CD14-positive monocyte (primary cell): ENCODE measurements around the gene HMGCS2. TPM values are rescaled to one million over a fixed set of nuclear protein-coding genes. Genes with fewer than 3 reads are reported as not detected.

Experiments used
- DNase-seq, 3 donors: peaks; one replicate each; pipeline ENCODE4 v3.0.0-alpha.2; 2011 to 2022
- H2AFZ ChIP-seq: 2 replicates; pipeline ENCODE4 v1.6.0; 2012; ENCODE audit warnings: mild to moderate bottlenecking, low read depth, low read length, inconsistent platforms; ENCODE audit not compliant: insufficient read depth, poor library complexity, severe bottlenecking
- H3K27ac ChIP-seq, 2 donors: 1 replicate in 1 of 2; 2 replicates in 1 of 2; pipeline ENCODE4 v1.5.1; 2012 to 2013; ENCODE audit warnings: low read length in 2 of 2, control low read depth in 1 of 2, inconsistent platforms in 1 of 2, low read depth in 1 of 2, mild to moderate bottlenecking in 1 of 2
- H3K27me3 ChIP-seq, 2 donors: one replicate each; pipeline versions ENCODE4 v1.6.0 to v1.6.1; 2011 to 2013; ENCODE audit warnings: low read length in 2 of 2; ENCODE audit not compliant: control insufficient read depth in 2 of 2, insufficient read depth in 2 of 2
- H3K36me3 ChIP-seq, 2 donors: replicated peaks in 1 of 2; 1 replicate in 1 of 2; 2 replicates in 1 of 2; pipeline versions ENCODE4 v1.5.1 to v1.6.1; 2012 to 2013; ENCODE audit warnings: low read length in 2 of 2, control low read depth in 1 of 2, inconsistent platforms in 1 of 2, mild to moderate bottlenecking in 1 of 2; ENCODE audit not compliant: insufficient read depth in 2 of 2, control insufficient read depth in 1 of 2
- H3K4me1 ChIP-seq, 2 donors: 1 replicate in 1 of 2; 2 replicates in 1 of 2; pipeline versions ENCODE4 v1.5.1 to v1.6.1; 2012 to 2013; ENCODE audit warnings: low read length in 2 of 2, control low read depth in 1 of 2, inconsistent platforms in 1 of 2, mild to moderate bottlenecking in 1 of 2, moderate library complexity in 1 of 2; ENCODE audit not compliant: insufficient read depth in 2 of 2, control insufficient read depth in 1 of 2
- H3K4me2 ChIP-seq: replicated peaks from 2 replicates; pipeline ENCODE3; 2012; ENCODE audit warnings: low read length, moderate library complexity, mild to moderate bottlenecking; ENCODE audit not compliant: poor library complexity, severe bottlenecking; ENCODE audit errors: extremely low read depth
- H3K4me3 ChIP-seq, 3 experiments: fragments of 200-600 bp in 1 of 3; sonication (generic) in 1 of 3; replicated peaks in 1 of 3; 1 replicate in 2 of 3; 2 replicates in 1 of 3; pipeline ENCODE4 v1.5.1; 2011 to 2013; ENCODE audit warnings: low read length in 3 of 3, mild to moderate bottlenecking in 3 of 3, control low read depth in 2 of 3, low read depth in 2 of 3, inconsistent platforms in 1 of 3, moderate library complexity in 1 of 3
- H3K79me2 ChIP-seq: 2 replicates; pipeline ENCODE4 v1.6.0; 2012; ENCODE audit warnings: mild to moderate bottlenecking, control low read depth, inconsistent platforms, low read length, moderate library complexity; ENCODE audit not compliant: insufficient read depth
- H3K9ac ChIP-seq: 2 replicates; pipeline ENCODE4 v1.6.0; 2017; ENCODE audit warnings: low read length, mild to moderate bottlenecking; ENCODE audit not compliant: insufficient read depth, poor library complexity, severe bottlenecking
- H3K9me3 ChIP-seq, 2 donors: replicated peaks in 1 of 2; 1 replicate in 1 of 2; 2 replicates in 1 of 2; pipeline versions ENCODE4 v1.5.1 to v1.6.1; 2012 to 2013; ENCODE audit warnings: low read length in 2 of 2, control low read depth in 1 of 2; ENCODE audit not compliant: control insufficient read depth in 1 of 2, insufficient read depth in 1 of 2
- H4K20me1 ChIP-seq: 2 replicates; pipeline ENCODE4 v1.6.0; 2012; ENCODE audit warnings: mild to moderate bottlenecking, low read length, control low read depth, moderate library complexity; ENCODE audit not compliant: insufficient read depth
- H3K27ac Mint-ChIP-seq, 7 donors: one replicate each; pipeline ENCODE4 v1.8.0; 2020; ENCODE audit warnings: mild to moderate bottlenecking in 7 of 7, mixed read lengths in 7 of 7, moderate library complexity in 6 of 7, inconsistent platforms in 2 of 7
- H3K27me3 Mint-ChIP-seq, 3 donors: one replicate each; pipeline ENCODE4 v1.8.0; 2021 to 2022; ENCODE audit warnings: low read depth in 3 of 3, mild to moderate bottlenecking in 3 of 3, mixed read lengths in 3 of 3, moderate library complexity in 3 of 3, inconsistent platforms in 1 of 3
- H3K36me3 Mint-ChIP-seq, 2 donors: one replicate each; pipeline ENCODE4 v1.8.0; 2020; ENCODE audit warnings: mixed read lengths in 2 of 2, inconsistent platforms in 1 of 2, mild to moderate bottlenecking in 1 of 2
- H3K4me1 Mint-ChIP-seq: one replicate; pipeline ENCODE4 v1.8.0; 2020; ENCODE audit warnings: mild to moderate bottlenecking, mixed read lengths
- H3K4me3 Mint-ChIP-seq, 2 donors: one replicate each; pipeline ENCODE4 v1.8.0; 2020; ENCODE audit warnings: mild to moderate bottlenecking in 2 of 2, mixed read lengths in 2 of 2, moderate library complexity in 1 of 2
- H3K9me3 Mint-ChIP-seq, 7 donors: one replicate each; pipeline ENCODE4 v1.8.0; 2020 to 2022; ENCODE audit warnings: mixed read lengths in 7 of 7, mild to moderate bottlenecking in 6 of 7, moderate library complexity in 6 of 7, inconsistent platforms in 2 of 7
- WGBS: methylation state at CpG from one replicate; pipeline ENCODE4 v1.1.5; 2013; ENCODE audit warnings: missing lambda C conversion rate; ENCODE audit not compliant: insufficient coverage; 5-methylcytosine and 5-hydroxymethylcytosine counted together
- intact Hi-C, 2 donors: fragments of 100-400 bp; cut with micrococcal nuclease; formaldehyde crosslinking; loops; one replicate each; pipeline versions ENCODE4 v1.15.0 to v1.15.1; 2023
- polyA plus RNA-seq, 3 donors: library from polyadenylated mRNA; depleted of rRNA in 1 of 3; unstranded in 2 of 3; stranded (reverse) in 1 of 3; fragments of 300-500 nt in 2 of 3; fragments of >200 nt in 1 of 3; fragmentation: Illumina TruSeq in 2 of 3; gene quantifications; 1 replicate in 2 of 3; 2 replicates in 1 of 3; pipeline ENCODE4 v1.2.3, GENCODE V29; 2012 to 2021
- TF ChIP-seq, protein P1 (sequence below): fragments of 200-600 bp; IDR thresholded peaks from one replicate; pipeline ENCODE4 v1.8.0; 2022; ENCODE audit warnings: antibody characterized with exemption, mild to moderate bottlenecking

Gene HMGCS2
- polyA plus RNA-seq, 3 donors, result not detected

DNA sequence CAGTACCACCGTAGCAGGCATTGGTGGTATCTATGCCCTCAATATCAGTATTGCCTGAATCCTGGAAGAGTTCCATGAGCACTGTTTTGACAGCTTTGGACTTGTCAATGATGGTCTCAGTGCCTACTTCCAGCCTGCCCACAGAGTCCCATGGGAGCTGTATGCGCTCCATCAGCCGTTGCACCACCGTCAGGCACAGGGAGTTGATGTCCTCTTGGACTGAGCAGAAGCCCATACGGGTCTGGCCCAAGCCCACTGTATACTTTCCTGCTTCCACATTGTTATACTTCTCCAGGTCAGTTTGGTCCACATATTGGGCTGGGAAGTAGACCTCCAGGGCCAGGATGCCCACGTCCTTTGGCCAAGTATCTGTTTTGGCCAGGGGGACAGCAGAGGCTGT, 4.5 kb downstream of the HMGCS2 start:
- 90% methylated on average over 5 of the region's 6 CpGs for WGBS
- no peak overlapping the region for H3K4me3 Mint-ChIP-seq

DNA sequence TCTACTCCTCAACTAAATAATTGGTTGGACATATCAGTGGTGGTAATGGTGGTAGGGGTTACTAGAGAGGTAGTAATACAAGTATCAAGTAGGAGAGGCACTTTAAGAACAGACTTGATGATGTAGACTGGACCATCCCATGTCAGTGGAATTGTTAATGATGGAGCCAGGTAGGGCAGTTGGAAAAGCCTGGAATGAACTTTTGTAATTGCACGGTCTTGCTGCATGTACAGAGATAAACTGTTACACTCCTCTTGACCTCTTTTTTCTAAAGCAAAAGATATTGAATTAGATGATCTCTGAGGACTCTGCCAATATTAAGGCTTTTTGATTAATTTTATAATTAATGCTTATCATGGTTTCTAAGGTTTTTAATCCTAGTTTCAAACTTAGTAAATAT, 5.8 kb downstream of the HMGCS2 start:
- Histone ChIP-seq H3K79me2 (no peaks in the 10 kb centered on the region), H3K4me3 (no peak overlapping the region), H3K4me2 (no peak overlapping the region), H3K4me1 (no peaks in the 10 kb centered on the region), H4K20me1 (no peaks in the 10 kb centered on the region), H3K9me3 (no peaks in the 10 kb centered on the region), H3K36me3 (no peaks in the 10 kb centered on the region), H3K27me3 (no peaks in the 10 kb centered on the region), H3K27ac (no peak overlapping the region), H3K9ac (no peak overlapping the region), H2AFZ (no peak overlapping the region)
- no peak overlapping the region for H3K4me3 Mint-ChIP-seq
- WGBS, result no CpG with 5 or more reads among the region's 1 CpG
- no peaks in the 10 kb centered on the region for H3K4me1 Mint-ChIP-seq
- TF ChIP-seq, protein P1, sequence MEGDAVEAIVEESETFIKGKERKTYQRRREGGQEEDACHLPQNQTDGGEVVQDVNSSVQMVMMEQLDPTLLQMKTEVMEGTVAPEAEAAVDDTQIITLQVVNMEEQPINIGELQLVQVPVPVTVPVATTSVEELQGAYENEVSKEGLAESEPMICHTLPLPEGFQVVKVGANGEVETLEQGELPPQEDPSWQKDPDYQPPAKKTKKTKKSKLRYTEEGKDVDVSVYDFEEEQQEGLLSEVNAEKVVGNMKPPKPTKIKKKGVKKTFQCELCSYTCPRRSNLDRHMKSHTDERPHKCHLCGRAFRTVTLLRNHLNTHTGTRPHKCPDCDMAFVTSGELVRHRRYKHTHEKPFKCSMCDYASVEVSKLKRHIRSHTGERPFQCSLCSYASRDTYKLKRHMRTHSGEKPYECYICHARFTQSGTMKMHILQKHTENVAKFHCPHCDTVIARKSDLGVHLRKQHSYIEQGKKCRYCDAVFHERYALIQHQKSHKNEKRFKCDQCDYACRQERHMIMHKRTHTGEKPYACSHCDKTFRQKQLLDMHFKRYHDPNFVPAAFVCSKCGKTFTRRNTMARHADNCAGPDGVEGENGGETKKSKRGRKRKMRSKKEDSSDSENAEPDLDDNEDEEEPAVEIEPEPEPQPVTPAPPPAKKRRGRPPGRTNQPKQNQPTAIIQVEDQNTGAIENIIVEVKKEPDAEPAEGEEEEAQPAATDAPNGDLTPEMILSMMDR, result no peak
- H3K27ac Mint-ChIP-seq, result no peak overlapping the region
- H3K27me3 Mint-ChIP-seq, result peaks cover 0 to 5% (median 1%) of the 10 kb centered on the region in 3 donors
- DNase-seq, result no peak
- H3K9me3 Mint-ChIP-seq, result peaks cover 0 to 3% (median 0%) of the 10 kb centered on the region in 7 donors
- no peaks in the 10 kb centered on the region for H3K36me3 Mint-ChIP-seq
- intact Hi-C loops, result no loop called here

More for the DNA sequence above, 4.5 kb downstream of the HMGCS2 start:
- Mint-ChIP-seq H3K36me3 (no peaks in the 10 kb centered on the region), H3K9me3 (peaks cover 0 to 3% (median 0%) of the 10 kb centered on the region in 7 donors), H3K27me3 (peaks cover 0 to 5% (median 1%) of the 10 kb centered on the region in 3 donors), H3K4me1 (no peaks in the 10 kb centered on the region), H3K27ac (no peak overlapping the region)
- Histone ChIP-seq H3K36me3 (no peaks in the 10 kb centered on the region), H3K9ac (no peak overlapping the region), H4K20me1 (no peaks in the 10 kb centered on the region), H3K4me3 (no peak overlapping the region), H3K79me2 (no peaks in the 10 kb centered on the region), H3K27me3 (no peaks in the 10 kb centered on the region), H3K27ac (no peak overlapping the region), H3K4me1 (no peaks in the 10 kb centered on the region), H3K4me2 (no peak overlapping the region), H2AFZ (no peak overlapping the region), H3K9me3 (no peaks in the 10 kb centered on the region)
- TF ChIP-seq, protein P1, result no peak
- DNase-seq, result no peak
- intact Hi-C loops, result no loop called here
